Gastrocnemius medialis (tissue), 4 donors: Measurements from ENCODE around the gene SLC9A4.

Source experiments
- CTCF ChIP-seq, 5 experiments: fragments of 450-650 bp in 3 of 5; fragments of 200-600 bp in 2 of 5; sonication (generic) in 2 of 5; IDR thresholded peaks in 4 of 5; conservative IDR thresholded peaks in 1 of 5; 1 replicate in 4 of 5; 2 replicates in 1 of 5; pipeline ENCODE4 v1.5.1; 2016 to 2019; ENCODE audit warnings: antibody characterized with exemption in 5 of 5, mild to moderate bottlenecking in 3 of 5, moderate library complexity in 3 of 5
- POLR2A ChIP-seq, 2 donors: fragments of 450-650 bp; IDR thresholded peaks; one replicate each; pipeline ENCODE4 v1.6.1; 2017; ENCODE audit warnings: antibody characterized with exemption in 2 of 2, mild to moderate bottlenecking in 2 of 2, moderate library complexity in 2 of 2

GRCh38 chr2:102527086-102527485 lies 54.1 kb downstream of the SLC9A4 start:
- TF ChIP-seq POLR2A (IDR thresholded peaks at IDR 0.05) (no peak), CTCF (IDR thresholded peaks at IDR 0.05 in 4 of 5, conservative IDR thresholded peaks at IDR 0.05 in 1 of 5) (no peak)
